GM13977 (cell line): Measurements from ENCODE around the gene PRKCZ.

ENCODE experiments used
- DNase-seq: peaks from one replicate; pipeline ENCODE4 v3.0.0; 2012; ENCODE audit warnings: low spot score
- in situ Hi-C: fragments of 300-500 bp; cut with MboI; formaldehyde crosslinking; loops from one replicate; pipeline ENCODE4 v1.12.0; 2022; ENCODE audit warnings: low sequenced_read_pairs, low pct_unique_long_range_greater_than_20kb, mixed read lengths, inconsistent platforms; ENCODE audit not compliant: unreplicated experiment
- TF ChIP-seq, protein P1 (sequence below): IDR thresholded peaks from 2 replicates; pipeline ENCODE4 v1.5.1; 2012; ENCODE audit warnings: mild to moderate bottlenecking, control low read depth; ENCODE audit not compliant: insufficient read depth; ENCODE audit errors: extremely low read depth, missing control alignments

PRKCZ gene

DNA sequence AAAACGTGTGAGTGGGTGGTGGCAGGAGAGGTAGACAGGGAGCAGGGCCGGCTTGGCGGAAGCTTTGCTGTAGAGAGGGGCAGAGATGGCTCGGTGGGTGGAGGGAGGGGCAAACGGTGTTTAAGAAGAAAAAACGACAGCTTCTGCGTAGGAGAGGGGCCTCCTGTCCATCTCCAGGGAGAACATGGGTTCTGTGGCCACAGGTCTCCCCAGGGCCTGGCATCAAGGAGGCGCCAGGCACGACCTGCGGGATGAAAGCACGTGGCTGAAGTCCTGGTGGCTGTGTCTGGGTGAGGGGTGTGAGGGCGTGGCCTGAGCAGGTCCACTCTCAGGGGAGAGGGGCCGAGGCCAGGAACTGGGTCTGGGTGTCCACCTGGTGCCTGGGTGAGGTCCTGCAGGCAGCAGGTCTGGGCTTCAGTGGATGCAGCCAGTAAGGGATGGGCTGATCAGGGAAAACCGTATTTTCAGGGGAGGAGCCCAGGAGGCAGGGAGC, 940 bp upstream of the PRKCZ start:
- TF ChIP-seq, protein P1, sequence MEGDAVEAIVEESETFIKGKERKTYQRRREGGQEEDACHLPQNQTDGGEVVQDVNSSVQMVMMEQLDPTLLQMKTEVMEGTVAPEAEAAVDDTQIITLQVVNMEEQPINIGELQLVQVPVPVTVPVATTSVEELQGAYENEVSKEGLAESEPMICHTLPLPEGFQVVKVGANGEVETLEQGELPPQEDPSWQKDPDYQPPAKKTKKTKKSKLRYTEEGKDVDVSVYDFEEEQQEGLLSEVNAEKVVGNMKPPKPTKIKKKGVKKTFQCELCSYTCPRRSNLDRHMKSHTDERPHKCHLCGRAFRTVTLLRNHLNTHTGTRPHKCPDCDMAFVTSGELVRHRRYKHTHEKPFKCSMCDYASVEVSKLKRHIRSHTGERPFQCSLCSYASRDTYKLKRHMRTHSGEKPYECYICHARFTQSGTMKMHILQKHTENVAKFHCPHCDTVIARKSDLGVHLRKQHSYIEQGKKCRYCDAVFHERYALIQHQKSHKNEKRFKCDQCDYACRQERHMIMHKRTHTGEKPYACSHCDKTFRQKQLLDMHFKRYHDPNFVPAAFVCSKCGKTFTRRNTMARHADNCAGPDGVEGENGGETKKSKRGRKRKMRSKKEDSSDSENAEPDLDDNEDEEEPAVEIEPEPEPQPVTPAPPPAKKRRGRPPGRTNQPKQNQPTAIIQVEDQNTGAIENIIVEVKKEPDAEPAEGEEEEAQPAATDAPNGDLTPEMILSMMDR: no peak
- in situ Hi-C loops: no loop called here
- DNase-seq: no peak

DNA sequence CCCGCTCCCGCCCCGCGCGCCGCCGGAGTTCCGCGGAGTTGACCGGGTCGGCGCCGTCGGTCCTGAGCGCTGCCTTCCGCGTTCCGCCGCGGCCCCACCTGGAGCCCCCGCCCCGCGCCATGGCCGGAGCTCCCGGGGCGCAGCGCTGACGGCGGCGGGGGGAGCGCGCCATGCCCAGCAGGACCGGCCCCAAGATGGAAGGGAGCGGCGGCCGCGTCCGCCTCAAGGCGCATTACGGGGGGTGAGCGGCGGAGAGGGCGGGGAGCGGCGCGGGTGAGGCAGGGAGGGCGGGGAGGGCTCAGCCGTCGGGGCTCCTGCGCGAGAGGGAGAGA, 216 bp downstream of the PRKCZ start:
- no peak for DNase-seq
- TF ChIP-seq, protein P1: no peak
- in situ Hi-C loops: no loop called here

DNA sequence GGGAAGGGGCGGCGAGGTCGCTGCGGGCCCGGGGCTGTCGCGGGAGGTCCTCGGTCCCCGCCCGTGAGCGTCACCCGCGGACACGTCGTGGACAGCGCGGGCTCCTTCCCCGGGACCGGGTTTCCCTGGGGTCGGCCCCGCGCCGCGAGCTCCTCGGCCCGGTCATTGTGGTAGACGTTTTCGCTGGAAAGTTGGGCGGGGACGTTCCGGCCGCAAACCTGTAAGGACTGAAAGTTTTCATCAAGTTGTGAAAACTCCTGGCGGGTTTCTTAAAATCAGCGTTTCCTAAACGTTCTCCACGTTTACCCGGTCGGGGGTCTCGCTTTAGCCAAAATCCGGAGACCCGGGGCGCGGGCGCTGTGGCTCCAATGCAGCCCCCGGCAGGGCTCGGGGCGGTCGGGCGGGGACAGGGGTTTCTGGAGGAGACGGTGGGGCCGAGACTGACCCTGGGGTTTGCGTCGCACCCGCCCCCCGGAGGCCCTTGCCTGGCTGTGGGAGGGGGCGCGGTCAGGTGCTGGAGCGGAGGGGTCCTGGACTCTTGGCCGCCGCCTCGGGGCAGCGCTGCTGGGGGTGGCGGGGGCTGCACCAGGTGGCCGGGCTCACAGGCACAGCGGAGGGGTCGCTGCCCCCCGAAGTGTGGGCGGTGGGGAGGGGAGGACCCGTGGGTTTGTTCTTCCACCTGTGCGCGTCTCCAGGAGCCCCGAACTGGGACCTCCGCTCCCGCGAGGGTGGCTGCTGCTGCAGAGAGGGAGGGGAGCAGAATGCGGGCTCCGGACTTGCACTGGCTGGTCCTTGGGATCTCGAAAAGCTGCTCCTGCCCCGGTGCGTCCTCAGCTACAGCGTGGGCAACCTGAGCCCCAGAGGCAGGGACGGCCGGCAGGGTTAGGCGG, 827 bp downstream of the PRKCZ start:
- TF ChIP-seq, protein P1: no peak
- in situ Hi-C loops: no loop called here
- DNase-seq: no peak

DNA sequence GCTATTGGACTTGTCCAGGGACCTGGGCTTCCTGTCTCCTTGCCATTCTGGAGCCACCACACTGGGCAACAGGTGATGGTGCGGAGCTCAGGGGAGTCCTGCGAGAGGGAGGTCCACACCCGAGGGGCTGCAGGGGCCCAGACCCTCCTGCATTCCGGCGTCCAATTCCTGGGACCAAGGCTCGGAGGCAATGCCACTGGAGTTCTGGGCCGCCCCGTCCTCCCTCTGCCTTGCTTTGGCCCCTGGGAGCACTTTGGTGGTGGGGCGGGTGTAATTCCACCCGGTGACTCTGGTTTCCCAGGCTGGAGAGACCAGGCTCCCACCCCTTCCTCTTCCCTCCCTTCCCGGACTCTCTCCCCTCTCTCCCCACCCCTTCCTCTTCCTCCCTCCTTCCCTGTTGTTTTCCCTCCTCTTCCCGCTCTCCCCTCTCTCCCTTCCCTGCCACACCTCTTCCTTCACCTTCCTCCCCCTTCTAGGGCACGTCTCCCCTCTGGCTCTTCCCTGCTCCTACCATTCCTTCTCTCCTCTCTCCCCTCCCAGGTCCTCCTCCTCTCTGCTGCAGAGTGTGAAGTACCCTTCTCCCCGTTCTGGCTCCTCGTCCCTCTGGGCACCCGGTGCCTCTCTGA, 2.0 kb downstream of the PRKCZ start:
- DNase-seq: no peak
- TF ChIP-seq, protein P1: no peak
- in situ Hi-C loops: no loop called here

DNA sequence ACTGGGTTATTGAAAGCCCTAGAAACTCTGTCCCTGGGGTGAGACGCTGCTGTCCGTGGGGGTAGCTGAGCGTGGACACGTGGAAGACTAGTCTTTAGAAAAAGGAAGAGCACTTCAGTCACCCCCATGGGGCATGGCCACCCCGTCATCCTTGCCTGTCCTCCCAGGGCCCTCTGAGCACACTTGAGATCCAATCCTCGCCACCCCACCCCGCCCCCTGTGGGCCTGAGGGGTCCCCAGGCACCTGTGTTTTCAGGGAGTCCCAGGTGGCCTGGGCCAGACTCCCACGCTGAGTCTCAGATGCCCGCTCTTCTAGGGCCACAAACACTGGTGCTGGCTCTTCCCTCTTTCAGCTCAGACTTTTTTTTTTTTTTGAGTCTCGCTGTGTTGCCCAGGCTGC, 2.5 kb downstream of the PRKCZ start:
- no peak for DNase-seq
- in situ Hi-C loops: no loop called here

DNA sequence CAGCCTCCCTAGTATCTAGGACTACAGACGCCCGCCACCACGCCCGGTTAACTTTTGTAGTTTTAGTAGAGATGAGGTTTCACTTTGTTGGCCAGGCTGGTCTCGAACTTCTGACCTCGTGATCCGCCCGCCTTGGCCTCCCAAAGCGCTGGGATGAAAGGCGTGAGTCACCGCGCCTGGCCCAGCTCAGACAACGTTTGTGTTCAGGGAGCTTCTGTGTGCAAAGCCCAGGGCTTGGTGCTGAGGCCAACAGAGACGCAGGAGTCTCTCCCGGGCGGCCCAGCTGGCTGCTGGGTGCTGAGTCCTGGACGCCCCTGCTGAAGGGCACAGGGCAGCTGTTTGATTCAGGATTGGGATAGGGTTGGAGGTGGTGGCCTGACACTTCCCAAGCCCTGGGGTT, 3.0 kb downstream of the PRKCZ start:
- no peak for DNase-seq
- in situ Hi-C loops: no loop called here
- TF ChIP-seq, protein P1: no peak

More for the DNA sequence above, 2.5 kb downstream of the PRKCZ start:
- TF ChIP-seq, protein P1: no peak
